ENCODE measurements around the gene COPRS. TPM values are rescaled to one million over a fixed set of nuclear protein-coding genes. Genes with fewer than 3 reads are reported as not detected.
"Not testable (repeated sequence)": the region's sequence is repeated elsewhere in the genome, so short reads cannot be mapped to it uniquely, and the experiment has no call there.

The COPRS gene
- total RNA-seq, 2 donors from 2014 or later: 21.5 to 30.6 TPM

DNA sequence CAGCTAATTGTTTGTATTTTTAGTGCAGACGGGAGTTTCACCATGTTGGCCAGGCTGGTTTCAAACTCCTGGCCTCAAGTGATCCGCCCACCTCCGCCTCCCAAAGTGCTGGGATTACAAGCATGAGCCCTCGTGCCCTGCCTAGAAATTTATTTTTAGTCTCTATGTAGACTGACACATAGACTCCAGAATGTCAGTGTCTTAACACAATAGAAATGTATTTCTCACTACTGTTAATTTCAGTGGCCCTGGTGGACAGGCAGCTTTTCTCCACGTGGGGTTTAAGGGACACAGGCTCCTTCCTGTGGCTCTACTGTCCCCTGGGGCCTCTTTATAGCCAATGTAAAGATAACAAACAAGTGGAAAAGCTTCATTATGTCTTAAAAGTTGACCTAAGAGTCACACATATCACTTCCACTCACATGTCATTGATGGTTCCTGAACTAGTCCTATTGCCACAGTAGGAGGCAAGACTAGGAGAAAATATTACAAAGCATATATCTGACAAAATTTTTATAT is 43.8 kb downstream of the COPRS start:
- Histone ChIP-seq H3K9ac (ENCODE audit: low read depth in 2 of 2, low read length in 2 of 2) (no peak overlapping the region), H3K4me3 (no peak overlapping the region), H3K9me3 (no peaks in the 10 kb centered on the region), H3K4me1 (no peaks in the 10 kb centered on the region), H3K36me3 (no peaks in the 10 kb centered on the region), H3K27ac (no peak overlapping the region), H3K27me3 (no peaks in the 10 kb centered on the region)
- intact Hi-C loops (cut with DNase I): no loop called here
- TF ChIP-seq, protein P1, sequence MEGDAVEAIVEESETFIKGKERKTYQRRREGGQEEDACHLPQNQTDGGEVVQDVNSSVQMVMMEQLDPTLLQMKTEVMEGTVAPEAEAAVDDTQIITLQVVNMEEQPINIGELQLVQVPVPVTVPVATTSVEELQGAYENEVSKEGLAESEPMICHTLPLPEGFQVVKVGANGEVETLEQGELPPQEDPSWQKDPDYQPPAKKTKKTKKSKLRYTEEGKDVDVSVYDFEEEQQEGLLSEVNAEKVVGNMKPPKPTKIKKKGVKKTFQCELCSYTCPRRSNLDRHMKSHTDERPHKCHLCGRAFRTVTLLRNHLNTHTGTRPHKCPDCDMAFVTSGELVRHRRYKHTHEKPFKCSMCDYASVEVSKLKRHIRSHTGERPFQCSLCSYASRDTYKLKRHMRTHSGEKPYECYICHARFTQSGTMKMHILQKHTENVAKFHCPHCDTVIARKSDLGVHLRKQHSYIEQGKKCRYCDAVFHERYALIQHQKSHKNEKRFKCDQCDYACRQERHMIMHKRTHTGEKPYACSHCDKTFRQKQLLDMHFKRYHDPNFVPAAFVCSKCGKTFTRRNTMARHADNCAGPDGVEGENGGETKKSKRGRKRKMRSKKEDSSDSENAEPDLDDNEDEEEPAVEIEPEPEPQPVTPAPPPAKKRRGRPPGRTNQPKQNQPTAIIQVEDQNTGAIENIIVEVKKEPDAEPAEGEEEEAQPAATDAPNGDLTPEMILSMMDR (IDR thresholded peaks at IDR 0.05): no peak
- DNase-seq: no peak

DNA sequence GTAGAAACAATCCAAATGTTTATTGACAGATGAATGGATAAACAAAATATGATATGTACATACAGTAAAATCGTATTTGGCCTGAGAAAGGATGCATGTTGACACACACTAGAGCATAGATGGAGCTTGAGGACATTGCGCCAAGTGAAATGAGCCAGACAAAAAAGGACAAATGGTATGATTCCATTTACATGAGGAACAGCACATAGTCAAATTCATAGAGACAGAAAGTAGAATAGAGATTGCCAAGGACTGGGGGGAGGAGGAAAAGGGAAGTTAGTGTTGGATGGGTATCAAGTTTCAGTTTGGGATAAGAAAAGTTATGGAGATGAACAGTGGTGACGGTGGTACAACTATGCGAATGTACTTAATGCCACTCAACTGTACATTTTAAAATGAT is 47.9 kb downstream of the COPRS start:
- intact Hi-C loops (cut with DNase I): no loop called here
- Histone ChIP-seq H3K9ac (ENCODE audit: low read depth in 2 of 2, low read length in 2 of 2) (no peak overlapping the region), H3K36me3 (no peaks in the 10 kb centered on the region), H3K4me3 (no peak overlapping the region), H3K27ac (no peak overlapping the region), H3K27me3 (no peaks in the 10 kb centered on the region), H3K4me1 (no peaks in the 10 kb centered on the region), H3K9me3 (no peaks in the 10 kb centered on the region)
- no peak for DNase-seq
- TF ChIP-seq, protein P1 (IDR thresholded peaks at IDR 0.05): no peak

DNA sequence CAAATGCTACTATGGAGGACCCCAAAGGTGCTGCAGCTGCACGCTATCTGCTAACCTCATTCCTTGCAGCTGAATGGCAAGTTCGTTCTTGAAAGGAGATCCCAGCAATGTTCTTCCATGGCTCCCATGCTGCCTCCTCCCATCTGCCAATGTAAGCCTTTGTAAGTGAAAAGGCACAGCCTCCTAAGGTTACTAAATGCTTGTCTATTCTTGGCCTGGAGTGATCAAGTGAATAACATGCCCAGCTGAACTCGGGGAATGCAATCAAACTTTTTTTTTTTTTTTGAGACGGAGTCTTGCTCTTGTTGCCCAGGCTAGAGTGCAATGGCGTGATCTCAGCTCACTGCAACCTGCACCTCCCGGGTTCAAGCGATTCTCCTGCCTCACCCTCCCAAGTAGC is 49.2 kb downstream of the COPRS start:
- H3K27ac ChIP-seq; H3K36me3 ChIP-seq; H3K9ac ChIP-seq (ENCODE audit: low read depth in 2 of 2, low read length in 2 of 2); H3K27me3 ChIP-seq; H3K4me1 ChIP-seq; DNase-seq; H3K9me3 ChIP-seq; intact Hi-C loops (cut with DNase I); H3K4me3 ChIP-seq: not testable (repeated sequence)

DNA sequence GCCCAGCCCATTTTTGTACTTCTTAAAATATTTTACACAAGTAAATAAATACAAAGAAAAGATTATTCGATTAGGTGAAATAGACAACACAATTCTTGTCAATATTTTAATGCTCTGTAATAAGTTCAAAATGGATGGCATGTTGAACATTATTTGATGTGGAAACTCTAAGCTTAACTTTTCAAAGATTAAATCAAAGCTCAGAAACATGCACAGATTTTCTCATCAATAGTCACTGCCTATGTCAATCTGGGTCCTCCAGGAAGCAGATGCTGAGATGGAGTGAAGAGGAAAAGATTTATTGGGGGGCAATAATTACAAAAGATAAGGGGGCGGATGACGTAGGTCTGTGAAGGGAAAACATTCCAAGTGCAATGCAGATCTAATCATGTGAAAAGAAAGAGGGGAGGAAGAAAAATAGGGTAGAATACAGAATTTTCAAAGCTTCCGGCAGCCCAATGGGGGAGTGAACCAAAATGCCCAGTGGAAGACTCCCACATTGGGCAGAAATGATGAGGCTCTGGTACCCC is 50.5 kb downstream of the COPRS start:
- Histone ChIP-seq H3K4me1 (no peaks in the 10 kb centered on the region), H3K9me3 (no peaks in the 10 kb centered on the region), H3K9ac (ENCODE audit: low read depth in 2 of 2, low read length in 2 of 2) (no peak overlapping the region), H3K4me3 (no peak overlapping the region), H3K27me3 (no peaks in the 10 kb centered on the region), H3K27ac (no peak overlapping the region), H3K36me3 (no peaks in the 10 kb centered on the region)
- intact Hi-C loops (cut with DNase I): no loop called here
- DNase-seq: no peak
- TF ChIP-seq, protein P1 (IDR thresholded peaks at IDR 0.05): no peak

DNA sequence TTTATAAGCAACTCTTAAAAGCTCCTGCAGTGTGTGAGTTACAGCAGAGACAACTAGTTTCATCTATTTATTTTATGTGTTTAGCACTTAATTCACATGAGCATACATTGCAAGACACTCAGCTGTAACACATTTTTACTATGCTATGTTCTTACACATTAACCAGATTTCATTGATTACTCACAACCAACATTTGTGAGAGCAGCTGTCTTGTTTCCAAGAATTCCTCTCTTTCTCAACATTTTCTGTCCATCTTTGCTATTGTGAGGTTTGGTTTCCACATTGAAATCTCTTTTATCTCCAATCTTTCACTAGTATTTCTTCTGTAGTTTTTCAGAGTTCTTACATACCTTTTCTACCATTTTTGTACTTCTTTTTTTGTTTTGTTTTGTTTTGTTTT is 51.2 kb downstream of the COPRS start:
- Histone ChIP-seq H3K36me3 (no peaks in the 10 kb centered on the region), H3K4me3 (no peak overlapping the region), H3K9me3 (no peaks in the 10 kb centered on the region), H3K27ac (no peak overlapping the region), H3K4me1 (no peaks in the 10 kb centered on the region), H3K9ac (ENCODE audit: low read depth in 2 of 2, low read length in 2 of 2) (no peak overlapping the region), H3K27me3 (no peaks in the 10 kb centered on the region)
- TF ChIP-seq, protein P1 (IDR thresholded peaks at IDR 0.05): no peak
- DNase-seq: no peak
- intact Hi-C loops (cut with DNase I): no loop called here

DNA sequence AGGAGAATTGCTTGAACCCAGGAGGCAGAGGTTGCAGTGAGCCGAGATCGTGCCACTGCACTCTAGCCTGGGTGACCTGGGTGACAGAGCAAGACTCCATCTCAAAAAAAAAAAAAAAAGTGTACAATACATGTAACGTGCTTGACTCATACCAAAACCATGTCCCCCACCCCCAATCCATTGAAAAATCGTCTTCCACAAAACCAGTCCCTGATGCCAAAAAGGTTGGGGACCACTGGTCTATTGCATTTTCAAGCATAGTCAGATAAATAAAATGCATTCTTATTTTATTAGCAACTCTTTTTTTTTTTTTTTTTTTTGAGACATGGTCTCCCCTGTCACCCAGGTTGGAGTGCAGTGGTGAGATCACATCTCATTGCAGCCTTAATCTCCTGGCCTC is 52.1 kb downstream of the COPRS start:
- intact Hi-C loops (cut with DNase I): no loop called here
- no peaks in the 10 kb centered on the region for H3K9me3 ChIP-seq
- no peak for DNase-seq

More for the DNA sequence above, 52.1 kb downstream of the COPRS start:
- Histone ChIP-seq H3K4me1 (no peaks in the 10 kb centered on the region), H3K27me3 (no peaks in the 10 kb centered on the region), H3K27ac (no peak overlapping the region), H3K36me3 (no peaks in the 10 kb centered on the region), H3K9ac (ENCODE audit: low read depth in 2 of 2, low read length in 2 of 2) (no peak overlapping the region), H3K4me3 (no peak overlapping the region)
- TF ChIP-seq, protein P1 (IDR thresholded peaks at IDR 0.05): no peak
